ENCODE results near the gene LSM10.

LSM10 gene

DNA sequence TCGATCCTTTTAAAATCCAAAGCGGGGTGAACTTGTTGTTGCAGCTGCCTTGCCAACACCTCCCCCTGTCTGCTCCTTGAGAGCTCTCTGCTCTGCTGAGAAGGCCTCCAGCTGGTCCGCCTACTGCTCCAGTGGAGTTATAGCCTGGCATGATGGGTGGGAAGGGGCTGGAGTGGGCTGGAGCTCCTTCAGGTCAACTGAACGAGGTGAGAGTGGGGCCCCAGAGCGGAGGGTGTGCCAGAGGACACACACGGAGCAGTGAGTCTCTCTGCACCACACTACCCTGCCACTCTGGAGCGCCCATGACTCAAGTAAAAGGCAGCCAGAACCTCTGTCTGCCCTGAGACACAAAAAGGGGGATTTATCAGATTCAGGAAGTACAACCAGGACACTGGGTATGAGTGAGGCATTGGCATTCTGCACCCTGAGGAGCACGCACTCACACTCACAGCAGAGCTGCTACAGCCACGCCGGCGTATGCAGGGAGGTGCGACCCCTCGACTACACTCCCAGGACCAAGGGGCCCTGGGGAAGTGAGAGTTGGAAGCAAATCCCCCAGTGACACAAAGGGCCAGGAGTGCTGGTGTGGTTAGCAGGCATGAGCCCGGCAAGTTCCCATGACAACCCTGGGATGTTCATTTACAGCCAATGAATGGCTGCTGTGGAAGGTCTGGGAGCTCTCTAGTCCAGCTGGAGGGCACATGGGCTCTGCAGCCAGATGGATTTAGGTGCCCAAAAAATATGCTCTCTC, 46.3 kb downstream of the LSM10 start:
- peak; percentile 87 for DNase-seq (ENCODE audit: low spot score)

DNA sequence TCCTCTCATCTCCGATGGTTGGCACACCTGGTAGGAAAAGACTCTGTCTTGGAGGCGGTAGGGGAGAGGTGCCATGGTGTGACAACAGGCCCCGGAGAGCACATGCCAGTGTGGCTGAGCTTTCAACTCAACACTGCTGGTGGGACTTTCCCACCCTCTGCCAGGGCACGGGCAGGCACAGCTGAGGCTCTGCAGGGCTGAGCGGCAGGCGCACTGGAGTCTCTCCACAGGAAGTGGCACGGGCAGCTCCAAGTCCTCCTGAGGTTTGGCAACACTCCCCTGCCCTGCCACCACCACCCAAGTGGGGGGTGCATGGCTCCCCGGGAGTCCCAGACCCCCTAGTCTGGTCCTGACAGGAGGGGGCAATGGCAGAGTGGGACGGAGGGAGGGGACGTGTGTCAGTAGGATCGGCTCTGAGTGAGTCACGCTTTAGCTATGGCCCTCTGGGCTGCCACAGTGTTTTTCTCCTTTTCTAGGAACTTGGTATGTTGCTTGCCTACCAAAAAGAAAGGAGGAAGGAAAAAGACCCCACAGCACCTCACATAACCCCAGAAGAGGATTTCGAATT, 47.0 kb downstream of the LSM10 start:
- DNase-seq (ENCODE audit: low spot score): peak; percentile 90

GRCh38 chr1:36349839-36350238, 47.9 kb downstream of the LSM10 start:
- DNase-seq (ENCODE audit: low spot score): peak; percentile 39

- peak; percentile 29 for DNase-seq (ENCODE audit: low spot score)
Measured at GRCh38 chr1:36349241-36349671, 48.5 kb downstream of the LSM10 start.

DNA sequence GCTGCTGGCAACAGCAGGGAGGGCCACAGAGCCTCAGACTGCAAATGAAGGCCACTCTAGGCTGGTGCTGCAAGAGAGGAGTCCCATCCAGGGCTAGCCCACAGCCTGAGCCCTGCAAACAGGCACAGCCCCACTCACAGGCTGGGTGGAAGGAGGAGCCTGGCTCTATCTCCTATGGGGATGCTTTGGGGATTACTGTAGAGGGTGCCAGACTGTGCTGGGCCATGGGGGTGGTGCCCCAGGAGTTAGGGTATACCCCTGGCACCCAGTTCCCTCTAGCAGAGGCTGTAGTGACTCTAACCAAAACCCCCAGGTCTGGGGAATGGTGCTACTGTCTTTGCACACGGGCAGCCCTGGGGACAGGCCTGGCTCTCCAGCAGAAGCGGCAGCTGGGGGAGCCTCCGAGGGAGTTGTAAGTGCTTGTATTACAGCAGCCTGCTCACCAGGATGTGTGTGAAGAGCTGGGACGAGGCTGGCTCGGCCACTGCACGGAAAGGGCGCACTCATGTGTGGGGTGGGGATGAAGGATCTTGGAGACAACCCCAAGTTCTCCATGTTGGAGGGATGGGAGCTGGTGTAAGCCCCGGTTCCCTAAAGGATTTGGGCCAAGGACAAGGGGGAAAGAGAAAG, 50.9 kb downstream of the LSM10 start:
- DNase-seq (ENCODE audit: low spot score): no peak

GRCh38 chr1:36345353-36345752, 52.4 kb downstream of the LSM10 start:
- DNase-seq (ENCODE audit: low spot score): no peak

DNA sequence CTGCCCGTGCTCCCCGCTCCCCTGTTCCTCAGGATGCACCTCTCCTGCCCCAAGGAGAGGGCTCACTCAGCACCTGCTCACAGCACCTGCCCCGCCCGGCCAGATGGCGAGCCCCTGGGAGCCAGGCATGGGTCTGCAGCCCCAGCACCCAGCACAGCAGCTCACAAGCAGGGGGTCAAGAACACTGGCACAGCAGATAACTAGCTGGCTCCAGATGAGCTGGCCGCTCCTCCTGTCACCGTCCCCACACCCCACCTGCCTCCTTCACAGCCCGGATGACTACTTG, 53.4 kb downstream of the LSM10 start:
- no peak for DNase-seq (ENCODE audit: low spot score)

GRCh38 chr1:36343651-36344394, 53.9 kb downstream of the LSM10 start:
- no peak for DNase-seq (ENCODE audit: low spot score)
